GM23338 (cell line): ENCODE results near the gene ARSB. TPM values are rescaled to one million over a fixed set of nuclear protein-coding genes. Genes with fewer than 3 reads are reported as not detected.

Experiments
- ATAC-seq: fragments of 200-7000 bp; cut with Tn5 transposase; 3 replicates; pipeline ENCODE4 v1.9.1; 2020
- DNase-seq: peaks from one replicate; pipeline ENCODE4 v3.0.0-alpha.2; 2015; ENCODE audit warnings: low spot score
- H2AFZ ChIP-seq: fragments of 200-600 bp; sonication (generic); 2 replicates; pipeline ENCODE4 v1.8.0; 2016; ENCODE audit warnings: antibody characterized with exemption, mild to moderate bottlenecking, moderate library complexity
- H3F3A ChIP-seq: fragments of 200-600 bp; sonication (generic); replicated peaks from 2 replicates; pipeline ENCODE4 v1.8.0; 2017; ENCODE audit warnings: antibody characterized with exemption, mixed run types, low read depth
- H3K27ac ChIP-seq: fragments of 200-600 bp; sonication (generic); 2 replicates; pipeline ENCODE4 v1.6.1; 2016; ENCODE audit warnings: low read depth
- H3K27me3 ChIP-seq: fragments of 200-600 bp; sonication (generic); 2 replicates; pipeline ENCODE4 v1.8.0; 2016; ENCODE audit warnings: mild to moderate bottlenecking, mixed run types, moderate library complexity; ENCODE audit not compliant: insufficient read depth
- H3K36me3 ChIP-seq: fragments of 200-600 bp; sonication (generic); 2 replicates; pipeline ENCODE4 v1.8.0; 2016; ENCODE audit warnings: mild to moderate bottlenecking; ENCODE audit not compliant: insufficient read depth
- H3K4me1 ChIP-seq: fragments of 200-600 bp; sonication (generic); 2 replicates; pipeline ENCODE4 v1.8.0; 2016; ENCODE audit warnings: mild to moderate bottlenecking, moderate library complexity; ENCODE audit not compliant: insufficient read depth
- H3K4me2 ChIP-seq: fragments of 200-600 bp; sonication (generic); 2 replicates; pipeline ENCODE4 v1.7.1; 2017; ENCODE audit warnings: mixed run types
- H3K4me3 ChIP-seq: fragments of 200-600 bp; sonication (generic); 2 replicates; pipeline ENCODE4 v1.6.1; 2016; ENCODE audit warnings: mixed run types
- H3K79me2 ChIP-seq: fragments of 200-600 bp; sonication (generic); replicated peaks from 2 replicates; pipeline ENCODE4 v1.8.0; 2017; ENCODE audit warnings: mild to moderate bottlenecking; ENCODE audit not compliant: insufficient read depth
- H3K9me2 ChIP-seq: fragments of 200-600 bp; sonication (generic); 2 replicates; pipeline ENCODE4 v1.8.0; 2017; ENCODE audit not compliant: insufficient read depth
- H4K20me1 ChIP-seq: fragments of 200-600 bp; sonication (generic); replicated peaks from 2 replicates; pipeline ENCODE4 v1.8.0; 2017; ENCODE audit warnings: mild to moderate bottlenecking; ENCODE audit not compliant: insufficient read depth
- H3K27ac Mint-ChIP-seq: 2 replicates; pipeline ENCODE4 v1.8.0; 2020; ENCODE audit warnings: inconsistent platforms, mild to moderate bottlenecking, moderate library complexity, mixed read lengths
- H3K27me3 Mint-ChIP-seq: 3 replicates; pipeline ENCODE4 v1.8.0; 2022; ENCODE audit warnings: low read depth, mild to moderate bottlenecking, moderate library complexity, mixed read lengths, inconsistent platforms; ENCODE audit not compliant: insufficient read depth, poor library complexity
- H3K36me3 Mint-ChIP-seq: 3 replicates; pipeline ENCODE4 v1.8.0; 2021; ENCODE audit warnings: low read depth, mild to moderate bottlenecking, inconsistent platforms, moderate library complexity, mixed read lengths
- H3K4me1 Mint-ChIP-seq: 3 replicates; pipeline ENCODE4 v1.8.0; 2020; ENCODE audit warnings: mild to moderate bottlenecking, inconsistent platforms, mixed read lengths
- H3K4me3 Mint-ChIP-seq: 3 replicates; pipeline ENCODE4 v1.8.0; 2021; ENCODE audit warnings: moderate library complexity, mild to moderate bottlenecking, inconsistent platforms, mixed read lengths
- H3K9me3 Mint-ChIP-seq: 3 replicates; pipeline ENCODE4 v1.8.0; 2020; ENCODE audit warnings: moderate library complexity, mild to moderate bottlenecking, inconsistent platforms, mixed read lengths
- CREB1 ChIP-seq: fragments of 250-450 bp; sonication (Bioruptor Pico); IDR thresholded peaks from 2 replicates; pipeline ENCODE4 v1.5.0; 2020; ENCODE audit warnings: low read depth, mild to moderate bottlenecking, moderate library complexity
- CTCF ChIP-seq, 2 experiments: fragments of 200-600 bp in 1 of 2; sonication (generic) in 1 of 2; conservative IDR thresholded peaks; 2 replicates each; pipeline versions ENCODE4 v1.5.1 to v1.6.1; 2016 to 2017; ENCODE audit warnings: antibody characterized with exemption in 2 of 2, low read depth in 2 of 2, mild to moderate bottlenecking in 2 of 2, moderate library complexity in 1 of 2
- ETS1 ChIP-seq: IDR thresholded peaks from 2 replicates; pipeline ENCODE4 v1.6.1; 2016; ENCODE audit warnings: antibody characterized with exemption
- EZH2 ChIP-seq: fragments of 200-600 bp; sonication (generic); IDR thresholded peaks from one replicate; pipeline ENCODE4 v1.8.0; 2017; ENCODE audit warnings: antibody characterized with exemption, mild to moderate bottlenecking, low read depth; ENCODE audit not compliant: unreplicated experiment
- EZH2phosphoT487 ChIP-seq: fragments of 200-600 bp; sonication (generic); IDR thresholded peaks from one replicate; pipeline ENCODE4 v1.8.1; 2018; ENCODE audit warnings: antibody characterized with exemption; ENCODE audit not compliant: unreplicated experiment
- JUNB ChIP-seq: IDR thresholded peaks from one replicate; pipeline ENCODE4 v1.6.1; 2016; ENCODE audit warnings: antibody characterized with exemption; ENCODE audit not compliant: unreplicated experiment
- NANOG ChIP-seq: IDR thresholded peaks from 2 replicates; pipeline ENCODE4 v1.6.1; 2016; ENCODE audit warnings: antibody characterized with exemption, borderline replicate concordance
- POLR2AphosphoS5 ChIP-seq: IDR thresholded peaks from 2 replicates; pipeline ENCODE4 v1.6.1; 2016; ENCODE audit warnings: antibody characterized with exemption, low read depth
- REST ChIP-seq: IDR thresholded peaks from one replicate; pipeline ENCODE4 v1.6.1; 2018; ENCODE audit warnings: antibody characterized with exemption; ENCODE audit not compliant: unreplicated experiment
- STAT1 ChIP-seq: IDR thresholded peaks from one replicate; pipeline ENCODE4 v1.6.1; 2016; ENCODE audit warnings: antibody characterized with exemption; ENCODE audit not compliant: unreplicated experiment
- ZNF114 ChIP-seq: fragments of 250-450 bp; sonication (Bioruptor Pico); IDR thresholded peaks from 2 replicates; pipeline ENCODE4 v1.5.0; 2020; ENCODE audit warnings: mild to moderate bottlenecking, moderate library complexity
- ZNF331 ChIP-seq: fragments of 250-450 bp; sonication (Bioruptor Pico); IDR thresholded peaks from 2 replicates; pipeline ENCODE4 v1.5.0; 2020; ENCODE audit warnings: low read depth, mild to moderate bottlenecking, moderate library complexity
- ZNF462 ChIP-seq: fragments of 250-450 bp; sonication (Bioruptor Pico); IDR thresholded peaks from 2 replicates; pipeline ENCODE4 v1.5.0; 2020; ENCODE audit warnings: mild to moderate bottlenecking, moderate library complexity
- polyA plus RNA-seq: library from polyadenylated mRNA; unstranded; fragments of >200 nt; fragmentation: Nextera tagmentation; extraction: Ambion mirVana; gene quantifications from 2 replicates; pipeline ENCODE4 v1.2.1, GENCODE V29; 2016
- total RNA-seq: library from RNA; depleted of rRNA; stranded (reverse); fragments of >200 nt; shearing (Covaris generic); gene quantifications from 2 replicates; pipeline ENCODE4 v1.2.3, GENCODE V29; 2014

ARSB gene
- total and polyA plus RNA-seq, 2 experiments from 2014 or later: 7.4 to 24.6 TPM

GRCh38 chr5:78830528-78831046, 154.5 kb downstream of the ARSB start:
- Histone ChIP-seq H4K20me1 (no peaks in the 10 kb centered on the region), H2AFZ (no peak overlapping the region), H3K4me3 (no peak overlapping the region), H3K4me2 (no peak overlapping the region), H3K79me2 (no peaks in the 10 kb centered on the region), H3K36me3 (no peaks in the 10 kb centered on the region), H3K9me2 (no peaks in the 10 kb centered on the region), H3F3A (no peaks in the 10 kb centered on the region), H3K27ac (no peak overlapping the region), H3K27me3 (no peaks in the 10 kb centered on the region), H3K4me1 (no peaks in the 10 kb centered on the region)
- H3K9me3 Mint-ChIP-seq: peaks cover 3% of the 10 kb centered on the region; the same call in 2 of the 3 replicates
- no peak overlapping the region for H3K4me3 Mint-ChIP-seq
- no peak for ATAC-seq
- no peak for DNase-seq
- H3K27ac Mint-ChIP-seq: no peak overlapping the region
- H3K36me3 Mint-ChIP-seq: no peaks in the 10 kb centered on the region
- H3K4me1 Mint-ChIP-seq: peaks cover 11% of the 10 kb centered on the region; the same call in 2 of the 3 replicates
- peaks cover 2% of the 10 kb centered on the region for H3K27me3 Mint-ChIP-seq
- TF ChIP-seq ZNF462 (CRISPR knock-in tag): no peak
- TF ChIP-seq POLR2AphosphoS5: no peak
- TF ChIP-seq ZNF331 (CRISPR knock-in tag): no peak
- TF ChIP-seq STAT1: no peak
- TF ChIP-seq EZH2: no peak
- TF ChIP-seq ETS1: no peak
- TF ChIP-seq CREB1 (CRISPR knock-in tag): no peak
- TF ChIP-seq REST: no peak
- no peak for TF ChIP-seq NANOG
- TF ChIP-seq CTCF (conservative IDR thresholded peaks at IDR 0.05; ENCODE audit: low read depth in 2 of 2): no peak
- TF ChIP-seq EZH2phosphoT487: no peak
- no peak for TF ChIP-seq ZNF114 (CRISPR knock-in tag)
- TF ChIP-seq JUNB: no peak
